HG03159 (cell line): Measurements from ENCODE around the gene KRTAP5-7.
"Not testable (repeated sequence)": the region's sequence is repeated elsewhere in the genome, so short reads cannot be mapped to it uniquely, and the experiment has no call there.

Experiments
- ATAC-seq: cut with Tn5 transposase; IDR thresholded peaks from one replicate; pipeline ENCODE4 v1.9.1; 2021; ENCODE audit warnings: mild to moderate bottlenecking, moderate library complexity; ENCODE audit not compliant: unreplicated experiment

Gene KRTAP5-7

GRCh38 chr11:71526796-71527575 is at the start of gene KRTAP5-7:
KRTAP5-7 (plus strand) TSS chr11:71527267; CDS start chr11:71527301, 34 bp downstream.
- not testable (repeated sequence) for ATAC-seq

- ATAC-seq = no peak
Observed at GRCh38 chr11:71477641-71478527, 49.2 kb upstream of the KRTAP5-7 start.

GRCh38 chr11:71478528-71478840 is 48.6 kb upstream of the KRTAP5-7 start:
- ATAC-seq = no peak

GRCh38 chr11:71481101-71481960 is 45.7 kb upstream of the KRTAP5-7 start:
- ATAC-seq = no peak

GRCh38 chr11:71482216-71482615 is 44.9 kb upstream of the KRTAP5-7 start:
- no peak for ATAC-seq

GRCh38 chr11:71482746-71483364 is 44.2 kb upstream of the KRTAP5-7 start:
- ATAC-seq = no peak

- no peak for ATAC-seq
Observed at GRCh38 chr11:71483692-71484091, 43.4 kb upstream of the KRTAP5-7 start.

- no peak for ATAC-seq
Observed at GRCh38 chr11:71484248-71485062, 42.6 kb upstream of the KRTAP5-7 start.

- ATAC-seq = no peak
Observed at GRCh38 chr11:71485063-71485399, 42.0 kb upstream of the KRTAP5-7 start.

GRCh38 chr11:71485466-71485865 is 41.6 kb upstream of the KRTAP5-7 start:
- no peak for ATAC-seq

GRCh38 chr11:71486320-71486719 is 40.7 kb upstream of the KRTAP5-7 start:
- no peak for ATAC-seq

GRCh38 chr11:71488681-71489270 is 38.3 kb upstream of the KRTAP5-7 start:
- ATAC-seq = no peak

- no peak for ATAC-seq
Observed at GRCh38 chr11:71489311-71490043, 37.6 kb upstream of the KRTAP5-7 start.

GRCh38 chr11:71490044-71490730 is 36.9 kb upstream of the KRTAP5-7 start:
- ATAC-seq = no peak

GRCh38 chr11:71490731-71491390 is 36.2 kb upstream of the KRTAP5-7 start:
- no peak for ATAC-seq

GRCh38 chr11:71491531-71491930 is 35.5 kb upstream of the KRTAP5-7 start:
- ATAC-seq = no peak

- no peak for ATAC-seq
Observed at GRCh38 chr11:71491940-71492339, 35.1 kb upstream of the KRTAP5-7 start.
